Epithelial cell of proximal tubule (primary cell): Measurements from ENCODE around the gene OR6C4. TPM values are rescaled to one million over a fixed set of nuclear protein-coding genes. Genes with fewer than 3 reads are reported as not detected.
"Not testable (repeated sequence)": the region's sequence is repeated elsewhere in the genome, so short reads cannot be mapped to it uniquely, and the experiment has no call there.

Source experiments
- DNase-seq: peaks from one replicate; pipeline ENCODE4 v3.0.0-alpha.2; 2011; ENCODE audit warnings: low read depth
- H3K4me3 ChIP-seq: 2 replicates; pipeline ENCODE4 v1.5.1; 2011; ENCODE audit warnings: low read depth, mild to moderate bottlenecking, low read length
- total RNA-seq: library from RNA; depleted of rRNA; stranded (reverse); fragments of >200 nt; gene quantifications from 2 replicates; pipeline ENCODE4 v1.2.3, GENCODE V29; 2015
- TF ChIP-seq, protein P1 (sequence below): conservative IDR thresholded peaks from 2 replicates; pipeline ENCODE4 v1.5.1; 2012; ENCODE audit warnings: low read depth, mild to moderate bottlenecking, low read length

OR6C4 gene
- total RNA-seq, 1 donor from 2014 or later: not detected

DNA sequence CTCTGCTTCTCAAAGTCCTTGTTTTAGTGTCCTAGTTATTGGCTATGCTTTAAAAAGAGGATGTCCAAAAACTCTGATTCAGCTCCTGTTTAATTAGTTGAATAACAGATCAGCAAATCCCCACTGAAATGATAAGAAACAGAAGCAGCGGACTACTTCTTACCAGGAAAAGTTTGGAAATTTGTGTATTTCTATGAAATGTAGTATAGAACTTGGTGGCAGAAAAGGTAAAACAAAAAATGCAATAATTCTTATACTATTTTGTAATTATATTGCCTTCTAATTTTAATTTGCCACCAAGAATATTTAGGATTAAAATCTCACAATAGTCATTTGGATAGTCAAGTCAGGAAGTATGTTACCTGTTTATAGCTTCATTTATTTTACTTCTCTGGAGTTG lies 22.8 kb downstream of the OR6C4 start, which contains the start of gene OR2AP1:
Gene OR2AP1 (plus strand): TSS at position 301 of the 400 bp plus-strand sequence. CDS start 1,947 bp downstream, outside the sequence.
- H3K4me3 ChIP-seq: no peak within 1 kb of the TSS
- DNase-seq: no peak
- TF ChIP-seq, protein P1, sequence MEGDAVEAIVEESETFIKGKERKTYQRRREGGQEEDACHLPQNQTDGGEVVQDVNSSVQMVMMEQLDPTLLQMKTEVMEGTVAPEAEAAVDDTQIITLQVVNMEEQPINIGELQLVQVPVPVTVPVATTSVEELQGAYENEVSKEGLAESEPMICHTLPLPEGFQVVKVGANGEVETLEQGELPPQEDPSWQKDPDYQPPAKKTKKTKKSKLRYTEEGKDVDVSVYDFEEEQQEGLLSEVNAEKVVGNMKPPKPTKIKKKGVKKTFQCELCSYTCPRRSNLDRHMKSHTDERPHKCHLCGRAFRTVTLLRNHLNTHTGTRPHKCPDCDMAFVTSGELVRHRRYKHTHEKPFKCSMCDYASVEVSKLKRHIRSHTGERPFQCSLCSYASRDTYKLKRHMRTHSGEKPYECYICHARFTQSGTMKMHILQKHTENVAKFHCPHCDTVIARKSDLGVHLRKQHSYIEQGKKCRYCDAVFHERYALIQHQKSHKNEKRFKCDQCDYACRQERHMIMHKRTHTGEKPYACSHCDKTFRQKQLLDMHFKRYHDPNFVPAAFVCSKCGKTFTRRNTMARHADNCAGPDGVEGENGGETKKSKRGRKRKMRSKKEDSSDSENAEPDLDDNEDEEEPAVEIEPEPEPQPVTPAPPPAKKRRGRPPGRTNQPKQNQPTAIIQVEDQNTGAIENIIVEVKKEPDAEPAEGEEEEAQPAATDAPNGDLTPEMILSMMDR: no peak

DNA sequence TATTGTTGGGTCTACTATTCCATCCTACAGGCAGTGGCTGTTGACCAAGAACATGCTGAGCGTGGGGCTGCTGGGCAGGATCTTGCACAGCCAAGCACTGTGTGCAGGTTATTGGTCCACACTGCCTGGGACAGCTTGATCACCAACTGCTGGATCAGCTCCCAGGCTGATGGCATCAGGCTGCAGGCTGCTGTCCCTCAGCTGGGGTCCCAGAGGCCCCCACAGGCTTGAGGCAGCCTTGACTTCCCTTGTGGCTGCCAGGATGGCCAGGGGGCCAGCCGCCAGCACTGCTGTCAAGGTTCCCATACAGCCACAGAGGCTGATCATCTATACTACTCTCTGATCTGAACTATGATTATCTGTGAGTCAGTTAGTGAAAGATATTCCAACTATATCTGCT lies 32.7 kb downstream of the OR6C4 start:
- TF ChIP-seq, protein P1: no peak

DNA sequence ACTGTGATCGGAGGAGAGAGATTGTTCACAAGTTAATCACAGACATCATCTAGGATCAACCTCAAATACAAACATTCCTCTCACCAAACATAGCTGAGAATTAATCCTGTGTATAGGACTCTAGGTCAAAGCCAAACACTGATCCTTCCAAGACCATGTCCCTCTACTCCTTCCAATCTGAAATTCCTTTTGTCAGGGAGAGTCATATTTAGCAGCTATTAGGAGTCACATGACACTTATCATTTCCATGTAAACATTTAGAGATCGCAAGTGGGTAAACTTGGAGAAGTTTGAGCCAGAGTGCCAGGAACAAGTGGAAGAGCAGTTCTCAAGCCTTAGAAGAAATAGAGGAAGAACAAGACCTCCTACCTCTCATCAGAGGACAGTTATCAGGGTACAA lies 36.4 kb downstream of the OR6C4 start:
- no peak overlapping the region for H3K4me3 ChIP-seq
- no peak for DNase-seq
- TF ChIP-seq, protein P1: no peak

More for the DNA sequence above, 32.7 kb downstream of the OR6C4 start:
- DNase-seq: no peak
- H3K4me3 ChIP-seq: no peak overlapping the region

DNA sequence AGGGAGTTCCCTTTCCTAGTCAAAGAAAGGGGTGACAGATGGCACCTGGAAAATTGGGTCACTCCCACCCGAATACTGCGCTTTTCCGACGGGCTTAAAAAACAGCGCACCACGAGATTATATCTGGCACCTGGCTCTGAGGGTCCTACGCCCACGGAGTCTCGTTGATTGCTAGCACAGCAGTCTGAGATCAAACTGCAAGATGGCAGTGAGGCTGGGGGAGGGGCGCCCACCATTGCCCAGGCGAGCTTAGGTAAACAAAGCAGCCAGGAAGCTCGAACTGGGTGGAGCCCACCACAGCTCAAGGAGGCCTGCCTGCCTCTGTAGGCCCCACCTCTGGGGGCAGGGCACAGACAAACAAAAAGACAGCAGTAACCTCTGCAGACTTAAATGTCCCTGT lies 40.8 kb downstream of the OR6C4 start:
- H3K4me3 ChIP-seq, DNase-seq: not testable (repeated sequence)

Other genes with a start within 250 kb of the OR6C4 start
- gene OR6C1, start 235.3 kb upstream of the OR6C4 start, total RNA-seq: not detected in 2 replicates
- gene OR6C3, start 218.9 kb upstream of the OR6C4 start, total RNA-seq: not detected in 2 replicates
- gene OR6C75, start 186.6 kb upstream of the OR6C4 start, total RNA-seq: 0.29 TPM in 1 of 2 replicates, not detected in the other
- not detected in 2 replicates for gene OR6C65, start 149.1 kb upstream of the OR6C4 start, total RNA-seq
- not detected in 2 replicates for gene OR6C76, start 123.3 kb upstream of the OR6C4 start, total RNA-seq
- not detected in 2 replicates for gene OR6C2, start 105.5 kb upstream of the OR6C4 start, total RNA-seq
- gene OR6C70, start 79.5 kb upstream of the OR6C4 start, total RNA-seq: not detected in 2 replicates
- gene OR6C68, start 57.2 kb upstream of the OR6C4 start, total RNA-seq: not detected in 2 replicates
- gene OR2AP1, start 22.9 kb downstream of the OR6C4 start, total RNA-seq: not detected in 2 replicates
- not detected in 2 replicates for gene OR10P1, start 87.3 kb downstream of the OR6C4 start, total RNA-seq
- 3.8 and 7.7 TPM in 2 replicates for gene ITGA7, start 158.3 kb downstream of the OR6C4 start, total RNA-seq
- 157 and 187 TPM in 2 replicates for gene BLOC1S1, start 166.4 kb downstream of the OR6C4 start, total RNA-seq
- 2.3 and 2.5 TPM in 2 replicates for gene RDH5, start 170.8 kb downstream of the OR6C4 start, total RNA-seq
- gene CD63, start 179.4 kb downstream of the OR6C4 start, total RNA-seq: 758 and 1,095 TPM in 2 replicates
- 2.8 and 8.5 TPM in 2 replicates for gene GDF11, start 193.5 kb downstream of the OR6C4 start, total RNA-seq